HEK293T (cell line): Measurements from ENCODE around the gene LRRC73.

Experiments
- ARNT ChIP-seq: fragments of 450-650 bp; IDR thresholded peaks from 2 replicates; pipeline ENCODE4 v1.6.1; 2017; ENCODE audit warnings: mild to moderate bottlenecking
- CTBP1 ChIP-seq: fragments of 450-650 bp; IDR thresholded peaks from 2 replicates; pipeline ENCODE4 v1.6.1; 2016; ENCODE audit warnings: borderline replicate concordance
- ELF4 ChIP-seq: fragments of 450-650 bp; IDR thresholded peaks from 2 replicates; pipeline ENCODE4 v1.6.1; 2017; ENCODE audit warnings: antibody characterized with exemption
- FOXA1 ChIP-seq: fragments of 450-650 bp; IDR thresholded peaks from 2 replicates; pipeline ENCODE4 v1.6.1; 2016; ENCODE audit warnings: mild to moderate bottlenecking
- FOXK2 ChIP-seq: fragments of 450-650 bp; IDR thresholded peaks from 2 replicates; pipeline ENCODE4 v1.6.1; 2016; ENCODE audit warnings: mild to moderate bottlenecking
- FOXM1 ChIP-seq: fragments of 450-650 bp; IDR thresholded peaks from 2 replicates; pipeline ENCODE4 v1.6.1; 2017; ENCODE audit warnings: mild to moderate bottlenecking, borderline replicate concordance
- HDGF ChIP-seq: fragments of 450-650 bp; IDR thresholded peaks from 2 replicates; pipeline ENCODE4 v1.6.1; 2017; ENCODE audit warnings: antibody characterized with exemption, borderline replicate concordance
- L3MBTL2 ChIP-seq: fragments of 450-650 bp; conservative IDR thresholded peaks from 2 replicates; pipeline ENCODE4 v1.6.1; 2016; ENCODE audit warnings: mild to moderate bottlenecking
- LEF1 ChIP-seq: fragments of 450-650 bp; IDR thresholded peaks from 2 replicates; pipeline ENCODE4 v1.6.1; 2017; ENCODE audit warnings: mild to moderate bottlenecking, borderline replicate concordance
- PKNOX1 ChIP-seq: fragments of 450-650 bp; IDR thresholded peaks from 2 replicates; pipeline ENCODE4 v1.6.1; 2016
- SP1 ChIP-seq: fragments of 450-650 bp; IDR thresholded peaks from 2 replicates; pipeline ENCODE4 v1.6.1; 2017
- SUZ12 ChIP-seq: fragments of 450-650 bp; IDR thresholded peaks from 2 replicates; pipeline ENCODE4 v1.6.1; 2016; ENCODE audit warnings: mild to moderate bottlenecking
- TARDBP ChIP-seq: fragments of 450-650 bp; IDR thresholded peaks from 2 replicates; pipeline ENCODE4 v1.6.1; 2016
- ZNF384 ChIP-seq: fragments of 450-650 bp; IDR thresholded peaks from 2 replicates; pipeline ENCODE4 v1.6.1; 2016

GRCh38 chr6:43497129-43497396 is 13.1 kb downstream of the LRRC73 start:
- TF ChIP-seq ZNF384 (no peak), TARDBP (no peak), FOXM1 (no peak), ELF4 (no peak), HDGF (no peak), SP1 (no peak), PKNOX1 (no peak), SUZ12 (no peak), L3MBTL2 (no peak), FOXK2 (no peak), CTBP1 (no peak), ARNT (no peak), FOXA1 (no peak), LEF1 (no peak)
